Peyer's patch (tissue), 4 donors: ENCODE results near the gene C20orf173. TPM values are rescaled to one million over a fixed set of nuclear protein-coding genes. Genes with fewer than 3 reads are reported as not detected.

Experiments used
- DNase-seq, 3 donors: peaks; one replicate each; pipeline ENCODE4 v3.0.0-alpha.2; 2017 to 2019
- H3K27ac ChIP-seq, 4 donors: fragments of 200-600 bp; sonication (generic); one replicate each; pipeline ENCODE4 v1.5.1; 2016 to 2019
- H3K27me3 ChIP-seq, 2 donors: fragments of 200-600 bp; sonication (generic); one replicate each; pipeline ENCODE4 v1.5.1; 2019
- H3K36me3 ChIP-seq, 3 donors: fragments of 200-600 bp; sonication (generic); one replicate each; pipeline ENCODE4 v1.5.1; 2016 to 2019
- H3K4me1 ChIP-seq, 4 donors: fragments of 200-600 bp; sonication (generic); one replicate each; pipeline ENCODE4 v1.5.1; 2016 to 2019
- H3K4me3 ChIP-seq, 4 donors: fragments of 200-600 bp; sonication (generic); 1 replicate in 3 of 4; 2 replicates in 1 of 4; pipeline ENCODE4 v1.5.1; 2016 to 2019; ENCODE audit warnings: mild to moderate bottlenecking in 1 of 4
- H3K9me3 ChIP-seq, 4 donors: fragments of 200-600 bp; sonication (generic); one replicate each; pipeline ENCODE4 v1.5.1; 2016 to 2019; ENCODE audit warnings: mild to moderate bottlenecking in 1 of 4
- CTCF ChIP-seq, 6 experiments: fragments of 450-650 bp in 4 of 6; fragments of 200-600 bp in 2 of 6; sonication (generic) in 1 of 6; IDR thresholded peaks; one replicate each; pipeline ENCODE4 v1.5.1; 2017 to 2019; ENCODE audit warnings: antibody characterized with exemption in 6 of 6, mild to moderate bottlenecking in 3 of 6, moderate library complexity in 1 of 6
- POLR2A ChIP-seq, 2 donors: fragments of 450-650 bp; IDR thresholded peaks; one replicate each; pipeline ENCODE4 v1.5.1; 2017; ENCODE audit warnings: antibody characterized with exemption in 2 of 2, mild to moderate bottlenecking in 2 of 2, moderate library complexity in 2 of 2
- total RNA-seq, 4 donors: library from RNA; depleted of rRNA; stranded (reverse); fragments of >200 nt; gene quantifications; one replicate each; pipeline ENCODE4 v1.1.0, GENCODE V29; 2016

C20orf173 gene
- total RNA-seq, 4 donors from 2014 or later, result not detected

- Histone ChIP-seq H3K9me3 (no peaks in the 10 kb centered on the region), H3K27me3 (no peaks in the 10 kb centered on the region), H3K36me3 (peaks cover 0 to 86% (median 0%) of the 10 kb centered on the region in 3 donors), H3K27ac (peak overlapping the region in 1 of 4 donors; percentile 22), H3K4me1 (peaks cover 0 to 4% (median 0%) of the 10 kb centered on the region in 4 donors), H3K4me3 (no peak overlapping the region)
- no peak for DNase-seq
- TF ChIP-seq CTCF (IDR thresholded peaks at IDR 0.05) (no peak), POLR2A (IDR thresholded peaks at IDR 0.05) (no peak)
Measured at GRCh38 chr20:35497320-35497719, 32.1 kb downstream of the C20orf173 start.

GRCh38 chr20:35496481-35496880 lies 33.0 kb downstream of the C20orf173 start:
- no peak for TF ChIP-seq CTCF (IDR thresholded peaks at IDR 0.05)
- no peak for TF ChIP-seq POLR2A (IDR thresholded peaks at IDR 0.05)
- no peak for DNase-seq
- no peak overlapping the region for H3K27ac ChIP-seq
- no peak overlapping the region for H3K4me3 ChIP-seq
- peaks cover 0 to 79% (median 0%) of the 10 kb centered on the region in 3 donors for H3K36me3 ChIP-seq
- H3K4me1 ChIP-seq, result peaks cover 0 to 8% (median 0%) of the 10 kb centered on the region in 4 donors
- no peaks in the 10 kb centered on the region for H3K9me3 ChIP-seq
- no peaks in the 10 kb centered on the region for H3K27me3 ChIP-seq

GRCh38 chr20:35492352-35492751 lies 37.1 kb downstream of the C20orf173 start:
- DNase-seq, result no peak
- Histone ChIP-seq H3K27ac (no peak overlapping the region), H3K36me3 (peaks cover 0 to 55% (median 0%) of the 10 kb centered on the region in 3 donors), H3K4me3 (peak overlapping the region in 1 of 4 donors; percentile 45), H3K4me1 (peaks cover 0 to 10% (median 4%) of the 10 kb centered on the region in 4 donors), H3K9me3 (no peaks in the 10 kb centered on the region), H3K27me3 (no peaks in the 10 kb centered on the region)
- TF ChIP-seq CTCF (IDR thresholded peaks at IDR 0.05), result no peak

GRCh38 chr20:35491823-35492222 lies 37.6 kb downstream of the C20orf173 start:
- peaks cover 0 to 56% (median 0%) of the 10 kb centered on the region in 3 donors for H3K36me3 ChIP-seq
- peak overlapping the region in 1 of 4 donors; percentile 82 for H3K27ac ChIP-seq
- H3K9me3 ChIP-seq, result no peaks in the 10 kb centered on the region
- TF ChIP-seq CTCF (IDR thresholded peaks at IDR 0.05) (no peak), POLR2A (IDR thresholded peaks at IDR 0.05) (no peak)
- H3K4me3 ChIP-seq, result peak overlapping the region in 2 of 4 donors; percentile 41 to 45
- no peaks in the 10 kb centered on the region for H3K27me3 ChIP-seq
- peaks cover 0 to 10% (median 4%) of the 10 kb centered on the region in 4 donors for H3K4me1 ChIP-seq
- no peak for DNase-seq

- H3K27ac ChIP-seq, result peak overlapping the region; percentile 43 to 82 (median 60)
- TF ChIP-seq POLR2A (IDR thresholded peaks at IDR 0.05) (no peak), CTCF (IDR thresholded peaks at IDR 0.05) (no peak)
- H3K4me3 ChIP-seq, result peak overlapping the region; percentile 41 to 50 (median 44)
- H3K27me3 ChIP-seq, result no peaks in the 10 kb centered on the region
- H3K9me3 ChIP-seq, result no peaks in the 10 kb centered on the region
- peaks cover 0 to 10% (median 4%) of the 10 kb centered on the region in 4 donors for H3K4me1 ChIP-seq
- peaks cover 0 to 50% (median 0%) of the 10 kb centered on the region in 3 donors for H3K36me3 ChIP-seq
- DNase-seq, result peak in 2 of 3 donors; percentile 81 to 83
Measured at GRCh38 chr20:35490736-35491181, 38.7 kb downstream of the C20orf173 start.
